ENCODE measurements around the gene CYSRT1.
A peak's percentile ranks its signal among the peaks of the same experiment; 100 is the strongest.
"Not testable (repeated sequence)": the region's sequence is repeated elsewhere in the genome, so short reads cannot be mapped to it uniquely, and the experiment has no call there.

Gene CYSRT1

GRCh38 chr9:137237759-137238726, 13.1 kb downstream of the CYSRT1 start:
- DNase-seq (ENCODE audit: low spot score): peak; percentile 93

GRCh38 chr9:137239541-137240200, 14.7 kb downstream of the CYSRT1 start:
- DNase-seq (ENCODE audit: low spot score): not testable (repeated sequence)

- peak; percentile 77 for DNase-seq (ENCODE audit: low spot score)
These were observed 15.4 kb downstream of the CYSRT1 start for GRCh38 chr9:137240318-137240840.

GRCh38 chr9:137240841-137241489, 16.0 kb downstream of the CYSRT1 start, which contains the start of gene TUBB4B:
Gene TUBB4B, plus strand, starts transcription at chr9:137241287. Its CDS starts 74 bp downstream, at chr9:137241361.
- DNase-seq (ENCODE audit: low spot score): peak; percentile 100

- DNase-seq (ENCODE audit: low spot score): no peak
These were observed 16.7 kb downstream of the CYSRT1 start for GRCh38 chr9:137241490-137242268.

GRCh38 chr9:137242269-137243203, 17.6 kb downstream of the CYSRT1 start:
- no peak for DNase-seq (ENCODE audit: low spot score)

- DNase-seq (ENCODE audit: low spot score): not testable (repeated sequence)
These were observed 18.3 kb downstream of the CYSRT1 start for GRCh38 chr9:137243266-137243625.

GRCh38 chr9:137243626-137244485, 18.9 kb downstream of the CYSRT1 start:
- DNase-seq (ENCODE audit: low spot score): no peak

GRCh38 chr9:137244486-137245449, 19.8 kb downstream of the CYSRT1 start:
- DNase-seq (ENCODE audit: low spot score): no peak

GRCh38 chr9:137245450-137246421, 20.8 kb downstream of the CYSRT1 start:
- no peak for DNase-seq (ENCODE audit: low spot score)

GRCh38 chr9:137247135-137247915, 22.4 kb downstream of the CYSRT1 start:
- no peak for DNase-seq (ENCODE audit: low spot score)

- no peak for DNase-seq (ENCODE audit: low spot score)
These were observed 22.9 kb downstream of the CYSRT1 start for GRCh38 chr9:137247916-137248175.

- DNase-seq (ENCODE audit: low spot score): no peak
These were observed 25.6 kb downstream of the CYSRT1 start for GRCh38 chr9:137250329-137251193.

- no peak for DNase-seq (ENCODE audit: low spot score)
These were observed 26.2 kb downstream of the CYSRT1 start, which contains the start of gene STPG3 for GRCh38 chr9:137251194-137251461. Gene STPG3, plus strand, starts transcription at chr9:137251286. Its CDS starts 1 bp downstream, at chr9:137251287.

GRCh38 chr9:137251490-137252268, 26.7 kb downstream of the CYSRT1 start:
- no peak for DNase-seq (ENCODE audit: low spot score)
